ENCODE results near the gene RNASE11. TPM values are rescaled to one million over a fixed set of nuclear protein-coding genes. Genes with fewer than 3 reads are reported as not detected.

Gene RNASE11
- total RNA-seq, 1 experiment from 2014 or later = not detected

DNA sequence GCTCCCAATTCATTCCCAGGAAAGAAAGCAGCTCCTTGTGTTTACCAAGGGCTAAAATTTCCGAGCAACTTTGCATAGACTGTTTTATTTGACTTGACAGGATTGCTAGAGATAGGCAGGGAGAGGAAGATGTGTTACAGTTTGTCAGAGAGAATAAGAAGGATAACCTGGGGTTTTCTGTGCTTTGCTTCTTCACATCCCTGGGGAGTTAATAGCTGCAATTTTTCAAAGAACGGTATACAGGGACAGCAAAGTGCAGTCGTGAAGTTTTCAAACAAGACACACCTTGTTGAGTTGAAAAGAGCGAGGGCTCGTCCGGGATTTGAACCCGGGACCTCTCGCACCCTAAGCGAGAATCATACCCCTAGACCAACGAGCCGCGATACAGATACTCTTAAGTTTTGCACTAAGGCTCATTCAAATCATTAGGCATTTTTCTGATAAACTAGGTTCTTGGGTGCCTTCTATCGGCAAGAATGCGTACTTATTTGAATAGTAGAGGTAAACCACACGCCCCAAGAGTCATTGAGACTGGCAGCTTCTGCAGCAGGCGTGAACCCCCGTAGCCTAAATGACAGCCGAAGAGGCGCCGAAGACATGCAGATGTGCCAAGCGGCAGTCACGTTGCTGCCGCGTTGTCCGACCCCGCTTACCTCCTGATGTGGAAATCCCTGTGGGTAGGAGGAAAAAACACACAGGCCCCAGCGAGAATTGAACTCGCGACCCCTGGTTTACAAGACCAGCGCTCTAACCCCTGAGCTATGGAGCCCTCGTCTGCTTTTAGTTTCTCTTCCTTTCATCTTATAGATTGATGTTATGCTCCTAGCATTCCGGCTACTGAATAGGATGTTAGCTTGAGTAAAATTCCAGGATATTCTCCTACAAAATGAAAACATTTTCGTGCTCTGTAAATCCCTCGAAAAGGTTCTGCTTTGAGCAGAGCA lies 25.6 kb upstream of the RNASE11 start:
- Mint-ChIP-seq H3K36me3 (ENCODE audit: insufficient read depth, unreplicated experiment) (no peaks in the 10 kb centered on the region), H3K27ac (ENCODE audit: unreplicated experiment) (no peak overlapping the region), H3K4me3 (ENCODE audit: unreplicated experiment) (no peak overlapping the region), H3K4me1 (ENCODE audit: low read depth, unreplicated experiment) (peaks cover 22% of the 10 kb centered on the region), H3K9me3 (ENCODE audit: unreplicated experiment) (no peaks in the 10 kb centered on the region), H3K27me3 (ENCODE audit: insufficient read depth, unreplicated experiment) (no peaks in the 10 kb centered on the region)
- Histone ChIP-seq H3K4me1 (0 out of 2 replicates have a peak, but pooled peaks cover 4% of the 10 kb centered on the region), H3K27me3 (replicated peaks; ENCODE audit: control insufficient read depth, insufficient read depth, low read length) (no peaks in the 10 kb centered on the region), H3K9me3 (no peaks in the 10 kb centered on the region), H3K36me3 (ENCODE audit: control insufficient read depth, insufficient read depth, low read length) (no peaks in the 10 kb centered on the region), H3K4me3 (ENCODE audit: low read depth, low read length) (peak overlapping the region; percentile 66)
- ChIA-PET POLR2A (interaction anchor here (0.6 to 1.8 kb wide), 9 partner anchors 17 to 430 kb away, joined by 3 to 9 read pairs (median 4); partner anchors contain the start of genes PARP2 and PIP4P1), CTCF (interaction anchor here (0.8 to 2.2 kb wide), 12 partner anchors 8 to 270 kb away, joined by 3 to 13 read pairs (median 6); partner anchors contain the start of genes PARP2 and RNASE4)
- peak; percentile 91 to 96 for DNase-seq
- intact Hi-C loops (cut with micrococcal nuclease; ENCODE audit: unreplicated experiment) = loop anchor here (1.0 kb wide), 6 partner anchors 8 to 270 kb away; partner anchors contain the start of gene PARP2
- TF ChIP-seq, protein P1, sequence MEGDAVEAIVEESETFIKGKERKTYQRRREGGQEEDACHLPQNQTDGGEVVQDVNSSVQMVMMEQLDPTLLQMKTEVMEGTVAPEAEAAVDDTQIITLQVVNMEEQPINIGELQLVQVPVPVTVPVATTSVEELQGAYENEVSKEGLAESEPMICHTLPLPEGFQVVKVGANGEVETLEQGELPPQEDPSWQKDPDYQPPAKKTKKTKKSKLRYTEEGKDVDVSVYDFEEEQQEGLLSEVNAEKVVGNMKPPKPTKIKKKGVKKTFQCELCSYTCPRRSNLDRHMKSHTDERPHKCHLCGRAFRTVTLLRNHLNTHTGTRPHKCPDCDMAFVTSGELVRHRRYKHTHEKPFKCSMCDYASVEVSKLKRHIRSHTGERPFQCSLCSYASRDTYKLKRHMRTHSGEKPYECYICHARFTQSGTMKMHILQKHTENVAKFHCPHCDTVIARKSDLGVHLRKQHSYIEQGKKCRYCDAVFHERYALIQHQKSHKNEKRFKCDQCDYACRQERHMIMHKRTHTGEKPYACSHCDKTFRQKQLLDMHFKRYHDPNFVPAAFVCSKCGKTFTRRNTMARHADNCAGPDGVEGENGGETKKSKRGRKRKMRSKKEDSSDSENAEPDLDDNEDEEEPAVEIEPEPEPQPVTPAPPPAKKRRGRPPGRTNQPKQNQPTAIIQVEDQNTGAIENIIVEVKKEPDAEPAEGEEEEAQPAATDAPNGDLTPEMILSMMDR (IDR thresholded peaks at IDR 0.05; ENCODE audit: insufficient read depth in 1 of 2, low read depth in 1 of 2, low read length in 1 of 2, severe bottlenecking in 1 of 2, unreplicated experiment in 1 of 2) = peak; percentile 64 to 83
- TSS peak; percentile 100 for BruUV-seq (replicated peaks)

- no peak overlapping the region for H3K27ac Mint-ChIP-seq (ENCODE audit: unreplicated experiment)
- Histone ChIP-seq H3K9me3 (no peaks in the 10 kb centered on the region), H3K4me1 (0 out of 2 replicates have a peak, but pooled peaks cover 4% of the 10 kb centered on the region), H3K4me3 (ENCODE audit: low read depth, low read length) (no peak overlapping the region), H3K27me3 (replicated peaks; ENCODE audit: control insufficient read depth, insufficient read depth, low read length) (no peaks in the 10 kb centered on the region), H3K36me3 (ENCODE audit: control insufficient read depth, insufficient read depth, low read length) (no peaks in the 10 kb centered on the region)
- DNase-seq = no peak
- intact Hi-C loops (cut with micrococcal nuclease; ENCODE audit: unreplicated experiment) = no loop called here
- no peaks in the 10 kb centered on the region for H3K9me3 Mint-ChIP-seq (ENCODE audit: unreplicated experiment)
- no peaks in the 10 kb centered on the region for H3K36me3 Mint-ChIP-seq (ENCODE audit: insufficient read depth, unreplicated experiment)
- H3K4me1 Mint-ChIP-seq (ENCODE audit: low read depth, unreplicated experiment) = peaks cover 26% of the 10 kb centered on the region
- CTCF ChIA-PET = interaction anchor here (1.0 to 2.2 kb wide), 8 partner anchors 9 to 269 kb away, joined by 3 to 13 read pairs (median 8); partner anchors contain the start of genes PARP2 and RNASE4
- POLR2A ChIA-PET = interaction anchor here (1.5 to 1.8 kb wide), 4 partner anchors 18 to 269 kb away, joined by 4 to 9 read pairs (median 6); partner anchors contain the start of genes PARP2 and PIP4P1
- no peaks in the 10 kb centered on the region for H3K27me3 Mint-ChIP-seq (ENCODE audit: insufficient read depth, unreplicated experiment)
- no peak overlapping the region for H3K4me3 Mint-ChIP-seq (ENCODE audit: unreplicated experiment)
- TF ChIP-seq, protein P1 (IDR thresholded peaks at IDR 0.05; ENCODE audit: insufficient read depth in 1 of 2, low read depth in 1 of 2, low read length in 1 of 2, severe bottlenecking in 1 of 2, unreplicated experiment in 1 of 2) = no peak
- no TSS peak for BruUV-seq (replicated peaks)
Observed at GRCh38 chr14:20612403-20612802, 24.6 kb upstream of the RNASE11 start.

- Mint-ChIP-seq H3K36me3 (ENCODE audit: insufficient read depth, unreplicated experiment) (no peaks in the 10 kb centered on the region), H3K27ac (ENCODE audit: unreplicated experiment) (no peak overlapping the region), H3K4me3 (ENCODE audit: unreplicated experiment) (no peak overlapping the region), H3K9me3 (ENCODE audit: unreplicated experiment) (no peaks in the 10 kb centered on the region), H3K4me1 (ENCODE audit: low read depth, unreplicated experiment) (peaks cover 25% of the 10 kb centered on the region), H3K27me3 (ENCODE audit: insufficient read depth, unreplicated experiment) (no peaks in the 10 kb centered on the region)
- Histone ChIP-seq H3K4me1 (0 out of 2 replicates have a peak, but pooled peaks cover 4% of the 10 kb centered on the region), H3K36me3 (ENCODE audit: control insufficient read depth, insufficient read depth, low read length) (no peaks in the 10 kb centered on the region), H3K27me3 (replicated peaks; ENCODE audit: control insufficient read depth, insufficient read depth, low read length) (no peaks in the 10 kb centered on the region), H3K9me3 (no peaks in the 10 kb centered on the region), H3K4me3 (ENCODE audit: low read depth, low read length) (no peak overlapping the region)
- TF ChIP-seq, protein P1 (IDR thresholded peaks at IDR 0.05; ENCODE audit: insufficient read depth in 1 of 2, low read depth in 1 of 2, low read length in 1 of 2, severe bottlenecking in 1 of 2, unreplicated experiment in 1 of 2) = no peak
- no TSS peak for BruUV-seq (replicated peaks)
- intact Hi-C loops (cut with micrococcal nuclease; ENCODE audit: unreplicated experiment) = no loop called here
- CTCF ChIA-PET = no interaction called here
- no peak for DNase-seq
- POLR2A ChIA-PET = no interaction called here
Observed at GRCh38 chr14:20611277-20611676, 23.5 kb upstream of the RNASE11 start.

Data from Caco-2 (cell line).